Ovary (tissue), 9 donors: ENCODE results near the gene LRP1B. TPM values are rescaled to one million over a fixed set of nuclear protein-coding genes. Genes with fewer than 3 reads are reported as not detected.

Experiments
- DNase-seq, 5 donors: peaks; one replicate each; pipeline ENCODE4 v3.0.0-alpha.2; 2019 to 2020
- H3K27ac ChIP-seq, 2 donors: fragments of 200-600 bp; one replicate each; pipeline versions ENCODE4 v1.5.1 to v1.8.0; 2019 to 2022
- H3K27me3 ChIP-seq: fragments of 200-600 bp; one replicate; pipeline ENCODE4 v1.8.0; 2022
- H3K36me3 ChIP-seq: fragments of 200-600 bp; sonication (generic); one replicate; pipeline ENCODE4 v1.5.1; 2019
- H3K4me1 ChIP-seq: one replicate; pipeline ENCODE4 v1.8.1; 2013; ENCODE audit warnings: mild to moderate bottlenecking, moderate library complexity; ENCODE audit not compliant: insufficient read depth
- H3K4me3 ChIP-seq: fragments of 200-600 bp; sonication (generic); one replicate; pipeline ENCODE4 v1.5.1; 2017
- H3K9me3 ChIP-seq, 2 donors: fragments of 200-600 bp in 1 of 2; sonication (generic) in 1 of 2; one replicate each; pipeline versions ENCODE4 v1.5.1 to v1.8.1; 2013 to 2019; ENCODE audit warnings: mild to moderate bottlenecking in 1 of 2, moderate library complexity in 1 of 2
- CTCF ChIP-seq, 3 donors: fragments of 450-650 bp in 2 of 3; fragments of 200-600 bp in 1 of 3; IDR thresholded peaks; one replicate each; pipeline versions ENCODE4 v1.5.1 to v1.8.0; 2016 to 2022; ENCODE audit warnings: antibody characterized with exemption in 3 of 3, mild to moderate bottlenecking in 1 of 3
- EP300 ChIP-seq: sonication (generic); formaldehyde crosslinking; IDR thresholded peaks from one replicate; pipeline ENCODE4 v1.6.1; 2017; ENCODE audit warnings: antibody characterized with exemption
- POLR2A ChIP-seq: fragments of 450-650 bp; IDR thresholded peaks from one replicate; pipeline ENCODE4 v1.6.1; 2017; ENCODE audit warnings: antibody characterized with exemption, mild to moderate bottlenecking, moderate library complexity
- WGBS, 3 donors: extraction: QIAGEN DNeasy Blood & Tissue Kit in 1 of 3; methylation state at CpG; one replicate each; pipeline versions ENCODE4 v1.1.5 to v1.1.7; 2013 to 2017; 5-methylcytosine and 5-hydroxymethylcytosine counted together
- intact Hi-C, 4 donors: fragments of 100-400 bp; cut with DNase I; formaldehyde crosslinking; loops; one replicate each; pipeline versions ENCODE4 v1.11.0 to v1.15.1; 2022 to 2023
- polyA plus RNA-seq, 2 donors: library from polyadenylated mRNA; stranded (reverse); fragments of 200-250 nt in 1 of 2; fragments of 350-450 nt in 1 of 2; fragmentation: Illumina TruSeq in 1 of 2; extraction: RNeasy Lipid Tissue Mini Kit (QIAGEN cat#74804) in 1 of 2; gene quantifications; one replicate each; pipeline ENCODE4 v1.2.3, GENCODE V29; 2013 to 2014
- total RNA-seq, 7 donors: library from RNA; depleted of rRNA in 2 of 7; stranded (reverse); fragments of >200 nt in 2 of 7; fragmentation: NEBNext Ultra II Directional in 3 of 7; extraction: Animal tissue kit (Norgen Biotek cat#: 25700) in 3 of 7; gene quantifications; one replicate each; pipeline versions ENCODE4 v1.1.0 to v1.2.4, GENCODE V29; 2016 to 2023
- donor health status: DM: no; HTN: no; CAD: no; lungs with moderate emphysema.
- donor health status: DM: no; HTN: no; CAD: no.
- donor health status: Bipolar disorder and iron deficiency.
- donor health status: DM: yes; HTN: yes; CAD: no.
- donor health status: DM: no; HTN: no; CAD: no.
- donor health status: DM: yes; HTN: yes; CAD: no.

The LRP1B gene
- total and polyA plus RNA-seq, 9 donors = 0.08 to 2.6 (median 0.37) TPM

DNA sequence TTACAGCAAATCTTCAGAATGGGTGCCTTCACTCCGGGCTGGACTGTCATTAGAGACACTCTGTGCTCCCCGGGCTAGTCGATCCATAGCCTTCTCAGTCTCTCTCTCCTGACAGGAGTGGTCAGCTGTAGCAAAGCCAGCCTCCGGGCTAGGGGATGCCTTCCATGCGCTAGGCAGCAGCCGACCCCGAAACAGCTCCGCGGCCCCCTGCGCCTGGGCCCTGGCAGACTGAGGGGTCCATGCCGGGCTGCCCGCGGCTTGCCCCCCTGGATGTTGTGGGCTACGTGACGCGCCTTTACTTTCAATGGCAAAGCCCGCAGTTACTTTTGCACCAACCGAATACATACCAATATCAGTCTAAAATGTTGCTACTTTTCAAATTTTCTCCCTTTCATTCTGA lies 1447.2 kb downstream of the LRP1B start:
- Histone ChIP-seq H3K27ac (no peak overlapping the region), H3K4me3 (no peak overlapping the region), H3K27me3 (no peaks in the 10 kb centered on the region), H3K4me1 (no peaks in the 10 kb centered on the region), H3K9me3 (no peaks in the 10 kb centered on the region), H3K36me3 (no peaks in the 10 kb centered on the region)
- WGBS, 3 donors = 90 to 93% (median 91%) methylated on average over 18 of the region's 18 CpGs
- intact Hi-C loops = no loop called here
- DNase-seq = no peak
- TF ChIP-seq POLR2A (no peak), CTCF (IDR thresholded peaks at IDR 0.05) (no peak), EP300 (no peak)

DNA sequence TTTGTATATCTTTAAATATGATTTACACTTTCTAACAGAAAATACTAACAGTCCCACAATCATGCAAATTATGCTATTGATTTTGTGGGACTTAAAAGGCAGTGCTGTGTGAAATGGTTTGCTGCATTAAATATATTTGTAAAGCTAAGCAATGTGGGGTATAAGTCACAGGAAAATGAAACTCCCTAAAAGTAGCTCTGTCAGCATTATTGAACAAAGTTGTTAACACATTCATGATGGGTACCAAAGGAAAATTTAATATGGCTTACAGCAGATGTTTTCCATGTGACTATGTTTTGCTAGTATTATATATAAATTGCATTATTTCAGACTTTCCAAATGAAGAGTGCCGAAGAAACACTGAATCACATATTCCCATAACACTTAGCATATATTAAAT lies 1450.0 kb downstream of the LRP1B start:
- Histone ChIP-seq H3K4me3 (no peak overlapping the region), H3K4me1 (no peaks in the 10 kb centered on the region), H3K9me3 (no peaks in the 10 kb centered on the region), H3K36me3 (no peaks in the 10 kb centered on the region), H3K27me3 (no peaks in the 10 kb centered on the region), H3K27ac (no peak overlapping the region)
- WGBS, 3 donors = 94 to 96% (median 95%) methylated on average over 1 of the region's 1 CpG
- TF ChIP-seq POLR2A = no peak
- TF ChIP-seq CTCF (IDR thresholded peaks at IDR 0.05) = no peak
- TF ChIP-seq EP300 = no peak
- intact Hi-C loops = no loop called here
- DNase-seq = no peak

GRCh38 chr2:140679752-140680151 lies 1451.1 kb downstream of the LRP1B start:
- 89 to 91% (median 90%) methylated on average over 4 of the region's 4 CpGs for WGBS, 3 donors
- H3K4me1 ChIP-seq = no peaks in the 10 kb centered on the region

GRCh38 chr2:140669911-140670310 lies 1460.9 kb downstream of the LRP1B start:
- Histone ChIP-seq H3K4me3 (no peak overlapping the region), H3K9me3 (no peaks in the 10 kb centered on the region), H3K27ac (no peak overlapping the region), H3K27me3 (no peaks in the 10 kb centered on the region), H3K36me3 (no peaks in the 10 kb centered on the region), H3K4me1 (no peaks in the 10 kb centered on the region)
- no peak for DNase-seq
- intact Hi-C loops = no loop called here
- WGBS, 3 donors = 81 to 85% (median 84%) methylated on average over 3 of the region's 3 CpGs
- TF ChIP-seq POLR2A (no peak), CTCF (IDR thresholded peaks at IDR 0.05) (no peak), EP300 (no peak)

More at GRCh38 chr2:140679752-140680151, 1451.1 kb downstream of the LRP1B start:
- intact Hi-C loops = no loop called here
- Histone ChIP-seq H3K36me3 (no peaks in the 10 kb centered on the region), H3K27me3 (no peaks in the 10 kb centered on the region), H3K4me3 (no peak overlapping the region), H3K27ac (no peak overlapping the region), H3K9me3 (no peaks in the 10 kb centered on the region)
- TF ChIP-seq EP300 = no peak
- TF ChIP-seq CTCF (IDR thresholded peaks at IDR 0.05) = no peak
- no peak for TF ChIP-seq POLR2A
- no peak for DNase-seq
